Skeletal muscle satellite cell (primary cell): Measurements from ENCODE around the gene WBP1.
"Not testable (repeated sequence)": the region's sequence is repeated elsewhere in the genome, so short reads cannot be mapped to it uniquely, and the experiment has no call there.

Experiments used
- H3K27me3 ChIP-seq: 2 replicates; pipeline ENCODE4 v1.7.0; 2013; ENCODE audit warnings: low read length; ENCODE audit not compliant: control insufficient read depth, insufficient read depth
- H3K36me3 ChIP-seq: 2 replicates; pipeline ENCODE4 v1.7.0; 2013; ENCODE audit warnings: mild to moderate bottlenecking, control low read depth, low read length; ENCODE audit not compliant: insufficient read depth
- H3K4me1 ChIP-seq: 2 replicates; pipeline ENCODE4 v1.7.0; 2013; ENCODE audit warnings: low read length; ENCODE audit not compliant: control insufficient read depth, insufficient read depth
- H3K4me2 ChIP-seq: 2 replicates; pipeline ENCODE4 v1.7.0; 2013; ENCODE audit warnings: mild to moderate bottlenecking, low read length
- H3K4me3 ChIP-seq: 2 replicates; pipeline ENCODE4 v1.7.0; 2013; ENCODE audit warnings: low read length
- H3K9ac ChIP-seq: 2 replicates; pipeline ENCODE4 v1.7.0; 2013; ENCODE audit warnings: mild to moderate bottlenecking, low read depth, low read length, moderate library complexity
- H3K9me3 ChIP-seq: replicated peaks from 2 replicates; pipeline ENCODE4 v1.7.0; 2013; ENCODE audit warnings: mild to moderate bottlenecking, control low read depth, low read length

WBP1 gene

GRCh38 chr2:74474481-74474880 is 16.2 kb downstream of the WBP1 start:
- Histone ChIP-seq H3K9ac (no peak overlapping the region), H3K4me2 (no peak overlapping the region), H3K36me3 (peaks cover 22% of the 10 kb centered on the region), H3K4me1 (peaks cover 14% of the 10 kb centered on the region), H3K27me3 (no peaks in the 10 kb centered on the region), H3K4me3 (no peak overlapping the region), H3K9me3 (no peaks in the 10 kb centered on the region)

GRCh38 chr2:74474899-74475298 is 16.7 kb downstream of the WBP1 start:
- Histone ChIP-seq H3K9me3 (no peaks in the 10 kb centered on the region), H3K27me3 (no peaks in the 10 kb centered on the region), H3K36me3 (peaks cover 24% of the 10 kb centered on the region), H3K4me1 (peaks cover 14% of the 10 kb centered on the region), H3K9ac (no peak overlapping the region), H3K4me3 (no peak overlapping the region), H3K4me2 (no peak overlapping the region)

GRCh38 chr2:74481431-74481830 is 23.2 kb downstream of the WBP1 start:
- Histone ChIP-seq H3K4me1 (peaks cover 16% of the 10 kb centered on the region), H3K9ac (peak overlapping the region; percentile 87), H3K27me3 (no peaks in the 10 kb centered on the region), H3K36me3 (peaks cover 29% of the 10 kb centered on the region), H3K4me3 (peak overlapping the region; percentile 83), H3K9me3 (no peaks in the 10 kb centered on the region), H3K4me2 (peak overlapping the region; percentile 91)

- H3K4me2 ChIP-seq = peak overlapping the region; percentile 91
- H3K9me3 ChIP-seq = no peaks in the 10 kb centered on the region
- H3K9ac ChIP-seq = peak overlapping the region; percentile 87
- H3K36me3 ChIP-seq = peaks cover 24% of the 10 kb centered on the region
- H3K4me1 ChIP-seq = peaks cover 16% of the 10 kb centered on the region
- H3K27me3 ChIP-seq = no peaks in the 10 kb centered on the region
- peak overlapping the region; percentile 83 for H3K4me3 ChIP-seq
Observed at GRCh38 chr2:74481961-74482800, 23.9 kb downstream of the WBP1 start.

GRCh38 chr2:74482801-74483674 is 24.8 kb downstream of the WBP1 start, which contains the start of the genes CCDC142 and TTC31:
CCDC142 (minus strand) TSS chr2:74482998; CDS start chr2:74482837, 161 bp downstream.
TTC31 (plus strand) TSS chr2:74483081; CDS start chr2:74483096, 15 bp downstream.
- Histone ChIP-seq H3K36me3 (peaks cover 18% of the 10 kb centered on the region), H3K4me2 (peak within 1 kb of the TSS; percentile 91), H3K4me3 (peak within 1 kb of the TSS; percentile 83), H3K9me3 (no peaks in the 10 kb centered on the region), H3K9ac (peak within 1 kb of the TSS; percentile 87), H3K27me3 (no peaks in the 10 kb centered on the region), H3K4me1 (peaks cover 16% of the 10 kb centered on the region)

- H3K4me2 ChIP-seq = peak overlapping the region; percentile 91
- peak overlapping the region; percentile 87 for H3K9ac ChIP-seq
- H3K36me3 ChIP-seq = peaks cover 18% of the 10 kb centered on the region
- peaks cover 16% of the 10 kb centered on the region for H3K4me1 ChIP-seq
- H3K9me3 ChIP-seq, H3K27me3 ChIP-seq: not testable (repeated sequence)
- H3K4me3 ChIP-seq = peak overlapping the region; percentile 83
Observed at GRCh38 chr2:74483675-74484164, 25.5 kb downstream of the WBP1 start.

- Histone ChIP-seq H3K4me2 (no peak overlapping the region), H3K4me3 (no peak overlapping the region), H3K27me3 (no peaks in the 10 kb centered on the region), H3K9me3 (no peaks in the 10 kb centered on the region), H3K36me3 (peaks cover 18% of the 10 kb centered on the region), H3K9ac (no peak overlapping the region), H3K4me1 (peaks cover 9% of the 10 kb centered on the region)
Observed at GRCh38 chr2:74486141-74486540, 27.9 kb downstream of the WBP1 start.

GRCh38 chr2:74488643-74489481 is 30.6 kb downstream of the WBP1 start:
- no peaks in the 10 kb centered on the region for H3K27me3 ChIP-seq
- H3K9me3 ChIP-seq = no peaks in the 10 kb centered on the region
- H3K36me3 ChIP-seq = peaks cover 40% of the 10 kb centered on the region

GRCh38 chr2:74489906-74490305 is 31.7 kb downstream of the WBP1 start:
- peaks cover 5% of the 10 kb centered on the region for H3K4me1 ChIP-seq
- H3K9ac ChIP-seq = no peak overlapping the region
- peaks cover 47% of the 10 kb centered on the region for H3K36me3 ChIP-seq
- no peak overlapping the region for H3K4me3 ChIP-seq
- H3K27me3 ChIP-seq = no peaks in the 10 kb centered on the region
- H3K9me3 ChIP-seq = no peaks in the 10 kb centered on the region
- no peak overlapping the region for H3K4me2 ChIP-seq

More at GRCh38 chr2:74488643-74489481, 30.6 kb downstream of the WBP1 start:
- no peak overlapping the region for H3K4me2 ChIP-seq
- H3K4me1 ChIP-seq = peaks cover 5% of the 10 kb centered on the region
- H3K9ac ChIP-seq = no peak overlapping the region
- H3K4me3 ChIP-seq = no peak overlapping the region

- peaks cover 46% of the 10 kb centered on the region for H3K36me3 ChIP-seq
- peaks cover 5% of the 10 kb centered on the region for H3K4me1 ChIP-seq
- H3K27me3 ChIP-seq = no peaks in the 10 kb centered on the region
- no peaks in the 10 kb centered on the region for H3K9me3 ChIP-seq
- H3K4me3 ChIP-seq = no peak overlapping the region
- H3K9ac ChIP-seq = no peak overlapping the region
- no peak overlapping the region for H3K4me2 ChIP-seq
Observed at GRCh38 chr2:74491648-74492544, 33.7 kb downstream of the WBP1 start.
